WI38 (cell line): ENCODE data around the gene ARHGAP26.

ENCODE experiments used
- H3K4me3 ChIP-seq: 2 replicates; pipeline ENCODE4 v1.5.1; 2011; ENCODE audit warnings: low read depth, mild to moderate bottlenecking, control low read depth, low read length
- TF ChIP-seq, protein P1 (sequence below): IDR thresholded peaks from 2 replicates; pipeline ENCODE4 v1.5.1; 2012; ENCODE audit warnings: low read depth, mild to moderate bottlenecking, control low read depth, low read length

ARHGAP26 gene

DNA sequence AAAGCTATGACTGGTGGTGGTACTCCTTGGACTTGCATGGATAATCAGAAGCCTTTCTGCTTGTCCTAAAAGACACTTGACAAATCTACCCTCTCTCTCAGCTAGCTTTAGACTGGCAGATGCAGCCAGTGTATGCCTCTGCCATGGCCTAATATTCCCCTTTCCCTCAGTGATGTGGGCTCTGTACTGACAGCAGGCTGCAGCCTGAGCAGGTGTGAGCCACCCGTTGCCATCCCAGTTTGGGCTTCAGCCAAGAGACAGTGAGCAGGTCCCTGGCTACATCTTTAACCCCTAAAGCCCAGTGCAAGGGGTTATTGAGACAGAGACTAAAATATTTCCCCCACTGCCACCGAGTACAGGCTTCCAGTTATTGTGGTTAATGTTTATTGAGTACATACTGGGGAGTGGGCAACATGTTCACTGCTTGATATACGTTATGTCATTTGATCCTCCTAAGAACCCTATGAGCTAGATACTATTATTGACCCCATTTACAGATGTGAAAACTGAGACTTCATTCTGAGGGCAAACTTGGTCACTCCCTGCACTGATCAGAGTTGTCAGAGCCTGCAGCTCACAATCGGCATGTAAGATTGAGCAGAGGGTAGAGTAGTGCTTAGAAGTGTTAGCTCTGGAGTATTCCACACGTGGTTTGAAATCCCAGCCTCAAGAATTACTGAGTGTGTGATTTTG lies 254.2 kb downstream of the ARHGAP26 start:
- TF ChIP-seq, protein P1, sequence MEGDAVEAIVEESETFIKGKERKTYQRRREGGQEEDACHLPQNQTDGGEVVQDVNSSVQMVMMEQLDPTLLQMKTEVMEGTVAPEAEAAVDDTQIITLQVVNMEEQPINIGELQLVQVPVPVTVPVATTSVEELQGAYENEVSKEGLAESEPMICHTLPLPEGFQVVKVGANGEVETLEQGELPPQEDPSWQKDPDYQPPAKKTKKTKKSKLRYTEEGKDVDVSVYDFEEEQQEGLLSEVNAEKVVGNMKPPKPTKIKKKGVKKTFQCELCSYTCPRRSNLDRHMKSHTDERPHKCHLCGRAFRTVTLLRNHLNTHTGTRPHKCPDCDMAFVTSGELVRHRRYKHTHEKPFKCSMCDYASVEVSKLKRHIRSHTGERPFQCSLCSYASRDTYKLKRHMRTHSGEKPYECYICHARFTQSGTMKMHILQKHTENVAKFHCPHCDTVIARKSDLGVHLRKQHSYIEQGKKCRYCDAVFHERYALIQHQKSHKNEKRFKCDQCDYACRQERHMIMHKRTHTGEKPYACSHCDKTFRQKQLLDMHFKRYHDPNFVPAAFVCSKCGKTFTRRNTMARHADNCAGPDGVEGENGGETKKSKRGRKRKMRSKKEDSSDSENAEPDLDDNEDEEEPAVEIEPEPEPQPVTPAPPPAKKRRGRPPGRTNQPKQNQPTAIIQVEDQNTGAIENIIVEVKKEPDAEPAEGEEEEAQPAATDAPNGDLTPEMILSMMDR: no peak
- H3K4me3 ChIP-seq: no peak overlapping the region

DNA sequence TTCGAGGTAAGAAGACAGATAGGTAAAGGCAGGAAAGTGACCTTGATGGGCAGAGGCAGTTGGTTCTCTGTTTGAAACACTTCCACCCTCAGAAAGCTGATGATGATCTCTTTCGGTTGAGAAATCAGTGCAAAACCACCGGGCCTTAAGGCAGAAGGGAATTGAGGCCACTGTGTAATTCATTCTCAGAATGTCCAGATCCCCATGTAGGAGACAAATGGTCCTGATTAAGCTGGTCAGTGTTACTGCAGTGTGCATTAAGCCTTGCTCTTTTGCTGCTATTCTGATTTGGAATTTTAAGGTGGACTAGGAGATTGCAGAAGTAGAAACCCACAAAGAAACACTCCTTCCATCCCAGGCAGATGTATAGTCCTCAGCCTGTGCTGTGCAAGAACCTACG lies 255.2 kb downstream of the ARHGAP26 start:
- no peak overlapping the region for H3K4me3 ChIP-seq
- TF ChIP-seq, protein P1: no peak

DNA sequence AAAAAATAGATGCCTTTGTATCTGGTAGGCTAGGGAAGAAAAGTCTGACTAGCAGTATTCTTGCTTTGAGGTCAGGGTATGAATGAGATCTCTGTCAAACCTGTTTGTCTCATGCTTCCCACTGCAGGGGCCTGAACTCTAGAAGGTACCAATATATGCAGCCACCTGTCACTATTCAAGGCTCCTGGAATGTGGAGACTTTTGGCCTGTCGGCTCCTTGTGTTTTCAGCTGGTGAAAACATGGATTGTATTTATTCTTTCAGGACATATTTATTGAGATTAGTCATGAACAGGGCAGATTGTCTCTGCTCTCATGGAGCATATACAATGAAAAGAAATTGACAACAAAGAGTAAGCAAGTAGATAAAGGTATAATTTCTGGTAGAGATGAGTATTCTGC lies 255.8 kb downstream of the ARHGAP26 start:
- H3K4me3 ChIP-seq: no peak overlapping the region
- TF ChIP-seq, protein P1: no peak

DNA sequence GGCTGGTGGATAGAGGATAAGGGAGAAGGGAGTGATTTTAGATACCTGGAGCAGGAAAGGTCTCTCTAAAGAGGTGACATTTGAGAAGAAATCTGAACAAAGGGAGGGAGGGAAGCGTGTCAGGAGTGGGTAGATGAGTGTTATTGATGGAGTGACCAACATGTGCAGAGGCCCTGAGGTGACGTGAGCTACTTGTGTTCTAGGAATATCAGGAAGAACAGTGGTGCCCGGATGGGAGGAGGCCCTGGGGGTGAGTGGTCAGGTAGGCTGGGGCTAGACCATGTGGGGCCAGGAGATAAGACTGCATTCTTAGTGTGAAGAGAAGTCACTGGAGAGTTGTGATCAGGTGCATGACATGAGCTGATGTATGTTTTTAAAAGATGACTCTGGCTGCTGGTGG lies 256.2 kb downstream of the ARHGAP26 start:
- TF ChIP-seq, protein P1: no peak
- no peak overlapping the region for H3K4me3 ChIP-seq

DNA sequence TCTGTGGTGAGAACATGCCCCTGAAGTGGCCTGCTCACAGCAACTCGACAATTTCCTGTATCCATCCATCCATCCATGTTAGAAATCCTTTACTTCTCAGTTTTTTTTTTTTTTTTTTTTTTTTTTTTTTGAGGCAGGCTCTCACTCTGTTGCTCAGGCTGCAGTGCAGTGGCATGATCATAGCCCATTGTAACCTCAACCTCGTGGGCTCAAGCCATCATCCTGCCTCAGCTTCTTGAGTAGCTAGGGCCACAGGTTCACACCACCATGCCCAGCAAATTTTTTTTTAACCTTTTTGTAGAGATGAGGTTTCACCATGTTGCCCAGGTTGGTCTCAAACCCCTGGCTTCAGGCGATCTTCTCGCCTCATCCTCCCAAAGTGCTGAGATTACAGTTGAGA lies 259.1 kb downstream of the ARHGAP26 start:
- no peak overlapping the region for H3K4me3 ChIP-seq
- TF ChIP-seq, protein P1: no peak

DNA sequence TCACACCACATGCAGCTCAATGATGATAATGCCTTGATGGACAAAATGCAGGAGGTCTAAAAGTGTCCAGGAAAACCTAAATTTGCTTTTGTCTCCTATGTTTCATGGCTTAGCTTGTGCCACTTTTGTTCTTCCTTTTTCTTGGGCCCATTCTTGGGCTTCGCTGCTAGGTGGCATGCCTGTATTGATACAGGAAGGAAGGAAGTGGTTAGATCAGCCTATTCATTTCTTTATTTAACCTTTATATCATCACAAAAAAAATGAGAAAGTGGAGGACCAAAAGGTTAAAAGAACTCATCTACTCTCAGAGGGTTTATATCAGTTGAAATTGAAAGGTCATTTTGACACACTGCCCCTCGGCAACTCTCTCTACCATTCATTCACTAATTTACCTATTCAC lies 260.2 kb downstream of the ARHGAP26 start:
- TF ChIP-seq, protein P1: no peak
- no peak overlapping the region for H3K4me3 ChIP-seq

DNA sequence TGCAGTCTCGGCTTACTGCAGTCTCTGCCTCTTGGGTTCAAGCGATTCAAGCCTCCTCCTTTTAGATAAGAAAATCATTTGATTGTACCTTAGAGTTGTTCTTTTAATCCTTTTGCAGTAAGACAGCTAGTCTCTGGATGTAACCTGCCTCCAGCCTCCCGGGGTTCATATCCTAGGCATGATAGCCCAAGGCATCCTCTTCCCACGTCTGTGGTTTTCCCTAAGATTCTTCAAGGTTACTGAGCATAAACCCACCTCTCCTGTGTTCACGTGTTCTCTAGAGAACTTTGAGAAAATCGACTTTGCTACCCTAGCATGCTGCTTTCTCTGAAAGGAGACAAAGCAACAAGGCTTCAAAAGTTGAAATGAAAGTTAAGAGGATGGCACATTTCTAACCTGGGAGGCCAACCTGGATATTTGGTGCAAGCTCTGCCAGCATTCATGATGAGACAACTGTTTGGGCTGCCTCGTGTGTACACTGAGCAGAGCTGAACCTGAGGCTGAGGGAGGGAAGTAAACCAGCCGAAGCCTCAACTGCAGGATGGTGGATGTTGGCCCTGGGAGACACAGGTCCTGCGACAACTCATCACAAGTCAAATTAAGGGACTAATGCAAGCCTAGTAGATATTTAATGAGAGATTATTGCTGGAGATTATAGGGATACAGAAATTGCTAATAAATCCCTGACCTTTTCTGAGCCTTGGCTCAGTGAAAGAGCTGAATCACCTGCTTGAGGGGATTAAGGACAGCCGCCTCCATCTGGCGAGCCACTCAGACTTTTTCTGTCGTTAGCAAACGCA lies 261.8 kb downstream of the ARHGAP26 start:
- TF ChIP-seq, protein P1: no peak
- H3K4me3 ChIP-seq: no peak overlapping the region
